ENCODE data around the gene BPNT1.
"Not testable (repeated sequence)": the region's sequence is repeated elsewhere in the genome, so short reads cannot be mapped to it uniquely, and the experiment has no call there.

BPNT1 gene

GRCh38 chr1:220077887-220078286, 11.7 kb downstream of the BPNT1 start:
- no peak for DNase-seq

GRCh38 chr1:220076861-220077762, 12.5 kb downstream of the BPNT1 start:
- no peak for DNase-seq

GRCh38 chr1:220067269-220068204, 22.1 kb downstream of the BPNT1 start:
- DNase-seq = no peak

- no peak for DNase-seq
These were observed 27.0 kb downstream of the BPNT1 start for GRCh38 chr1:220062629-220063028.

GRCh38 chr1:220060876-220061275, 28.7 kb downstream of the BPNT1 start:
- no peak for DNase-seq

- no peak for DNase-seq
These were observed 33.2 kb downstream of the BPNT1 start for GRCh38 chr1:220056374-220056773.

- DNase-seq = peak; percentile 92 to 95
These were observed 43.3 kb downstream of the BPNT1 start, which contains the start of gene EPRS1 for GRCh38 chr1:220046052-220046930. Gene EPRS1 (minus strand): TSS chr1:220046505. CDS start chr1:220046388, 117 bp downstream.

GRCh38 chr1:220045356-220046051, 44.1 kb downstream of the BPNT1 start:
- peak in 1 of 2 experiments; percentile 2 for DNase-seq

- DNase-seq = no peak
These were observed 44.8 kb downstream of the BPNT1 start for GRCh38 chr1:220044678-220045355.

GRCh38 chr1:220043646-220044045, 45.9 kb downstream of the BPNT1 start:
- DNase-seq = no peak

GRCh38 chr1:220040028-220040596, 49.5 kb downstream of the BPNT1 start:
- no peak for DNase-seq

- DNase-seq = no peak
These were observed 50.9 kb downstream of the BPNT1 start for GRCh38 chr1:220038640-220039039.

GRCh38 chr1:220037810-220038209, 51.8 kb downstream of the BPNT1 start:
- not testable (repeated sequence) for DNase-seq

- DNase-seq = no peak
These were observed 56.7 kb downstream of the BPNT1 start for GRCh38 chr1:220032911-220033310.

- no peak for DNase-seq
These were observed 58.3 kb downstream of the BPNT1 start for GRCh38 chr1:220031287-220031686.

GRCh38 chr1:220028346-220028895, 61.2 kb downstream of the BPNT1 start:
- no peak for DNase-seq

GRCh38 chr1:220019071-220019470, 70.5 kb downstream of the BPNT1 start:
- DNase-seq = no peak

GRCh38 chr1:220013497-220013896, 76.1 kb downstream of the BPNT1 start:
- DNase-seq = no peak

- no peak for DNase-seq
These were observed 77.3 kb downstream of the BPNT1 start for GRCh38 chr1:220012259-220012658.

GRCh38 chr1:220011620-220012019, 78.0 kb downstream of the BPNT1 start:
- DNase-seq = no peak
